Measurements from ENCODE around the gene TMEM183A. TPM values are rescaled to one million over a fixed set of nuclear protein-coding genes. Genes with fewer than 3 reads are reported as not detected.

TMEM183A gene, protein sequence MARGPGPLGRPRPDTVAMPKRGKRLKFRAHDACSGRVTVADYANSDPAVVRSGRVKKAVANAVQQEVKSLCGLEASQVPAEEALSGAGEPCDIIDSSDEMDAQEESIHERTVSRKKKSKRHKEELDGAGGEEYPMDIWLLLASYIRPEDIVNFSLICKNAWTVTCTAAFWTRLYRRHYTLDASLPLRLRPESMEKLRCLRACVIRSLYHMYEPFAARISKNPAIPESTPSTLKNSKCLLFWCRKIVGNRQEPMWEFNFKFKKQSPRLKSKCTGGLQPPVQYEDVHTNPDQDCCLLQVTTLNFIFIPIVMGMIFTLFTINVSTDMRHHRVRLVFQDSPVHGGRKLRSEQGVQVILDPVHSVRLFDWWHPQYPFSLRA
- polyA plus RNA-seq (2013, experiment 1 of 2): 63.8 TPM
- 62.6 TPM for polyA plus RNA-seq (2013, experiment 2 of 2)

DNA sequence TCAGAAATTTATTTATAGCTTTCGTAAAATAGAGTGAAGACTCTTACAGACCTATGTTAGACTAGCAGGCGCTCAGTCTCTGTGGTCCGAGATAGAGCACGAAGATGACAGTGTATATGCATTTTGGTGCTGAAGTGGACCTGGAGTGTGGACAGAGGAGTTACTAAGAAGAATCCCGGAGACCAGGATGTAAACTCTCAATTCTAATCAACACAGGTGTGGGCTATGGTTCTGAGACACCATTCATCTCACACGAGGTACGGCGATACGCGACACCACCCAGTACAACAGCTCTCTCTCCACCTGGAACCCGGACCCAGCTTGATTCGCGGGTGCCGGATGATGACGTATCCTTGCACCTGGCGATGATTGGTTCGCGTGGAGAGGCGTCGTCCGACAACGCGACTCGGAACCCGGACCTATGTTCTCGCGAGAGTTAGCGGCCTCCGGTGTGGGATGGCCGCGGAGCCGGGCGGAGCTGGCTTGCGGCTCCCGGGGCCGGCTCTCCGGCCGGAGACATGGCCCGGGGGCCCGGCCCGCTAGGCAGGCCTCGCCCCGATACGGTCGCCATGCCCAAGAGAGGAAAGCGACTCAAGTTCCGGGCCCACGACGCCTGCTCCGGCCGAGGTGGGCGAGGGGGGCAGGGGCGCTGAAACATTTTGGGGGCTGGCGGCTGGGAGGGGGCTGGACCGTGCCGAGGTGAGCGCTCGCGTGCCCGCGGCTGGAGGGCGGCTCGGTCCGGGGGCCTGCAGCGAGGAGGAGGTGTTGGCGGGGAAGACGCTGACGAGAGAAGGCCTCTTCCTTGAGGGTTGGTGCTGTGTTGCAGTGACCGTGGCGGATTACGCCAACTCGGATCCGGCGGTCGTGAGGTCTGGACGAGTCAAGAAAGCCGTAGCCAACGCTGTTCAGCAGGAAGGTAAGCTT, at the start of gene TMEM183A:
TMEM183A (plus strand) TSS at position 427 of the 924 bp plus-strand sequence; CDS start at position 519, 92 bp downstream.
- H3K18ac ChIP-seq (ENCODE audit: low read length): peak within 1 kb of the TSS; percentile 79
- no peak within 1 kb of the TSS for H2BK12ac ChIP-seq (ENCODE audit: low read length)
- no peak within 1 kb of the TSS for H4K8ac ChIP-seq (ENCODE audit: low read depth, low read length)
- peak within 1 kb of the TSS; percentile 89 for H3K4me2 ChIP-seq (ENCODE audit: insufficient read depth, low read length, poor library complexity, severe bottlenecking)
- H2AK5ac ChIP-seq (ENCODE audit: low read depth, low read length): peak within 1 kb of the TSS; percentile 73
- peaks cover 0 to 4% of the 10 kb centered on the region in 2 donors for H3K4me1 ChIP-seq (ENCODE audit: control insufficient read depth in 2 of 2, insufficient read depth in 1 of 2, low read depth in 1 of 2, low read length in 2 of 2)
- H3K4me3 ChIP-seq (ENCODE audit: low read length in 2 of 2): peak within 1 kb of the TSS; percentile 90 to 96
- WGBS, 2 donors (ENCODE audit: extremely low coverage in 2 of 2, insufficient read length in 2 of 2, insufficient replicate concordance in 1 of 2): no CpG with 5 or more reads among the region's 78 CpGs
- peak within 1 kb of the TSS; percentile 61 for H2BK5ac ChIP-seq (ENCODE audit: low read length)
- peaks cover 0 to 10% of the 10 kb centered on the region in 2 donors for H3K9me3 ChIP-seq (replicated peaks in 1 of 2; ENCODE audit: control insufficient read depth in 2 of 2, insufficient read depth in 1 of 2, low read depth in 1 of 2, low read length in 2 of 2)
- H4K91ac ChIP-seq (ENCODE audit: low read depth, low read length, poor library complexity): no peak within 1 kb of the TSS
- H3K36me3 ChIP-seq (replicated peaks in 1 of 2; ENCODE audit: control insufficient read depth in 2 of 2, insufficient read depth in 2 of 2, low read length in 2 of 2): peaks cover 5 to 37% of the 10 kb centered on the region in 2 donors
- H2BK120ac ChIP-seq (ENCODE audit: low read depth, low read length): no peak within 1 kb of the TSS
- H3K27me3 ChIP-seq (ENCODE audit: control insufficient read depth in 3 of 3, insufficient read depth in 3 of 3, low read depth in 1 of 3, low read length in 3 of 3): no peaks in the 10 kb centered on the region
- peak within 1 kb of the TSS; percentile 94 for H3K23ac ChIP-seq (ENCODE audit: low read depth, low read length, poor library complexity)
- peak within 1 kb of the TSS; percentile 89 for H2AFZ ChIP-seq (ENCODE audit: low read length)
- no peak within 1 kb of the TSS for H3K27ac ChIP-seq (replicated peaks; ENCODE audit: low read length)
- peak; percentile 96 for DNase-seq (ENCODE audit: low spot score)
- H3K4ac ChIP-seq (ENCODE audit: low read length): no peak within 1 kb of the TSS
- H3K14ac ChIP-seq (ENCODE audit: low read length): no peak within 1 kb of the TSS
- H2BK15ac ChIP-seq (ENCODE audit: low read length): no peak within 1 kb of the TSS
- no peaks in the 10 kb centered on the region for H3K79me1 ChIP-seq (ENCODE audit: low read depth, low read length)
- H3K9ac ChIP-seq (ENCODE audit: low read depth, low read length, poor library complexity): peak within 1 kb of the TSS; percentile 98

- Histone ChIP-seq H2BK12ac (ENCODE audit: low read length) (no peak within 1 kb of the TSS), H3K4me3 (ENCODE audit: low read length in 2 of 2) (peak within 1 kb of the TSS; percentile 74 to 99), H3K27ac (replicated peaks; ENCODE audit: low read length) (no peak within 1 kb of the TSS), H3K23ac (ENCODE audit: low read depth, low read length, poor library complexity) (peak within 1 kb of the TSS; percentile 89), H2AK5ac (ENCODE audit: low read depth, low read length) (peak within 1 kb of the TSS; percentile 43), H3K4ac (ENCODE audit: low read length) (no peak within 1 kb of the TSS), H2BK120ac (ENCODE audit: low read depth, low read length) (peak within 1 kb of the TSS; percentile 77), H3K4me2 (ENCODE audit: insufficient read depth, low read length, poor library complexity, severe bottlenecking) (peak within 1 kb of the TSS; percentile 89), H4K91ac (ENCODE audit: low read depth, low read length, poor library complexity) (no peak within 1 kb of the TSS), H3K14ac (ENCODE audit: low read length) (peak within 1 kb of the TSS; percentile 14), H2AFZ (ENCODE audit: low read length) (peak within 1 kb of the TSS; percentile 88), H3K4me1 (ENCODE audit: control insufficient read depth in 2 of 2, insufficient read depth in 1 of 2, low read depth in 1 of 2, low read length in 2 of 2) (peaks cover 6% of the 10 kb centered on the region in 2 donors), H3K9me3 (replicated peaks in 1 of 2; ENCODE audit: control insufficient read depth in 2 of 2, insufficient read depth in 1 of 2, low read depth in 1 of 2, low read length in 2 of 2) (no peaks in the 10 kb centered on the region), H3K36me3 (replicated peaks in 1 of 2; ENCODE audit: control insufficient read depth in 2 of 2, insufficient read depth in 2 of 2, low read length in 2 of 2) (peaks cover 6 to 17% of the 10 kb centered on the region in 2 donors), H2BK15ac (ENCODE audit: low read length) (peak within 1 kb of the TSS; percentile 70), H3K79me1 (ENCODE audit: low read depth, low read length) (peaks cover 5% of the 10 kb centered on the region), H3K18ac (ENCODE audit: low read length) (peak within 1 kb of the TSS; percentile 92), H3K9ac (ENCODE audit: low read depth, low read length, poor library complexity) (peak within 1 kb of the TSS; percentile 97), H2BK5ac (ENCODE audit: low read length) (peak within 1 kb of the TSS; percentile 85), H4K8ac (ENCODE audit: low read depth, low read length) (no peak within 1 kb of the TSS), H3K27me3 (ENCODE audit: control insufficient read depth in 3 of 3, insufficient read depth in 3 of 3, low read depth in 1 of 3, low read length in 3 of 3) (no peaks in the 10 kb centered on the region)
- DNase-seq (ENCODE audit: low spot score): peak; percentile 75
- no CpG with 5 or more reads among the region's 86 CpGs for WGBS, 2 donors (ENCODE audit: extremely low coverage in 2 of 2, insufficient read length in 2 of 2, insufficient replicate concordance in 1 of 2)
Measured at GRCh38 chr1:202957733-202958543, 49.2 kb upstream of the TMEM183A start, which contains the start of gene ADIPOR1. TSS of gene ADIPOR1 (minus strand) at chr1:202958312. CDS start at chr1:202951070, 7,242 bp downstream.

GRCh38 chr1:202958544-202959275, 48.5 kb upstream of the TMEM183A start:
- Histone ChIP-seq H3K14ac (ENCODE audit: low read length) (no peak overlapping the region), H3K79me1 (ENCODE audit: low read depth, low read length) (peaks cover 5% of the 10 kb centered on the region), H3K4me2 (ENCODE audit: insufficient read depth, low read length, poor library complexity, severe bottlenecking) (peak overlapping the region; percentile 89), H2AFZ (ENCODE audit: low read length) (peak overlapping the region; percentile 88), H4K91ac (ENCODE audit: low read depth, low read length, poor library complexity) (no peak overlapping the region), H2BK120ac (ENCODE audit: low read depth, low read length) (no peak overlapping the region), H2AK5ac (ENCODE audit: low read depth, low read length) (no peak overlapping the region), H3K4me1 (ENCODE audit: control insufficient read depth in 2 of 2, insufficient read depth in 1 of 2, low read depth in 1 of 2, low read length in 2 of 2) (peaks cover 6% of the 10 kb centered on the region in 2 donors), H3K9me3 (replicated peaks in 1 of 2; ENCODE audit: control insufficient read depth in 2 of 2, insufficient read depth in 1 of 2, low read depth in 1 of 2, low read length in 2 of 2) (no peaks in the 10 kb centered on the region), H3K27me3 (ENCODE audit: control insufficient read depth in 3 of 3, insufficient read depth in 3 of 3, low read depth in 1 of 3, low read length in 3 of 3) (no peaks in the 10 kb centered on the region), H3K18ac (ENCODE audit: low read length) (peak overlapping the region; percentile 13), H3K36me3 (replicated peaks in 1 of 2; ENCODE audit: control insufficient read depth in 2 of 2, insufficient read depth in 2 of 2, low read length in 2 of 2) (peaks cover 6 to 17% of the 10 kb centered on the region in 2 donors), H4K8ac (ENCODE audit: low read depth, low read length) (no peak overlapping the region), H3K27ac (replicated peaks; ENCODE audit: low read length) (no peak overlapping the region), H2BK5ac (ENCODE audit: low read length) (no peak overlapping the region), H2BK15ac (ENCODE audit: low read length) (peak overlapping the region; percentile 70), H3K4me3 (ENCODE audit: low read length in 2 of 2) (peak overlapping the region; percentile 74 to 81), H3K4ac (ENCODE audit: low read length) (no peak overlapping the region), H2BK12ac (ENCODE audit: low read length) (no peak overlapping the region), H3K9ac (ENCODE audit: low read depth, low read length, poor library complexity) (peak overlapping the region; percentile 78), H3K23ac (ENCODE audit: low read depth, low read length, poor library complexity) (no peak overlapping the region)
- WGBS, 2 donors (ENCODE audit: extremely low coverage in 2 of 2, insufficient read length in 2 of 2, insufficient replicate concordance in 1 of 2): no CpG with 5 or more reads among the region's 10 CpGs
- DNase-seq (ENCODE audit: low spot score): no peak

Measured in neuronal stem cell (in vitro differentiated cells).